ENCODE measurements around the gene DGKA. TPM values are rescaled to one million over a fixed set of nuclear protein-coding genes. Genes with fewer than 3 reads are reported as not detected.

DGKA gene
- total RNA-seq, 2 experiments from 2014 or later = 541 to 575 TPM

DNA sequence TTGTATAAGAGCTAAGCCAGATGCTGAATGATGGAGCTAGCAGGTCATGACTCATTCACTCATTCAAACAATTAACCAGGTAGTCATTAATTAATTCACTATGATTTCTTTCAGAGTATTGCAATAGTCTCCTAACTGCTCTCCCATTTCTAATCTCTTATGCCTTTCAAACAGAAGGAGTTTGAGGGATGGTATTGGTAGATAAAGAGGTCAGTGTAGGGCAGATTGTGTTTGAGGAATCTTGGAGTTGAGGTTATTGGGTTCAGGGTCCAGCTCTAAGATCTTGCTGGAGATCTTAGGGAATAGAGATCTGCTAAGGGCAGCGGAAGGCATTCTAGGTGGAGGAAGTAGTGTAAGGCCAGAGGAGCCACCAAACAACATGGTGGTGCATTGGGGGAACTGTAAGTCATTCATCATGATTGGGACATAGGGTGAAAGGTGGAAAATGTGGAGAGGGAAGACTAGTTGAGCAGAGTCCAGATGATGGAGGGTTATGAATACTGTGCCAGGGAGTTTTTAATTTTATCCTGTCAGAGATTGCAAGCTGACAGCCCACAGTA lies 11.7 kb downstream of the DGKA start:
- CTCF ChIA-PET = interaction anchor here (0.7 to 5.2 kb wide), 6 partner anchors 12 to 205 kb away, joined by 3 to 42 read pairs (median 5); partner anchors contain the start of gene PYM1
- DNase-seq = no peak
- no peak for ATAC-seq
- Mint-ChIP-seq H3K4me3 (no peak overlapping the region), H3K27ac (peak overlapping the region; percentile 31), H3K9me3 (ENCODE audit: insufficient read depth) (no peaks in the 10 kb centered on the region), H3K27me3 (ENCODE audit: low read depth) (no peaks in the 10 kb centered on the region), H3K4me1 (ENCODE audit: low read depth) (peaks cover 45% of the 10 kb centered on the region), H3K36me3 (ENCODE audit: low read depth) (peaks cover 94% of the 10 kb centered on the region)
- POLR2A ChIA-PET = interaction anchor here (1.0 to 14.0 kb wide), 4 partner anchors 9 to 31 kb away, joined by 3 to 139 read pairs (median 4); partner anchors contain the start of genes DGKA, PYM1 and RAB5B

DNA sequence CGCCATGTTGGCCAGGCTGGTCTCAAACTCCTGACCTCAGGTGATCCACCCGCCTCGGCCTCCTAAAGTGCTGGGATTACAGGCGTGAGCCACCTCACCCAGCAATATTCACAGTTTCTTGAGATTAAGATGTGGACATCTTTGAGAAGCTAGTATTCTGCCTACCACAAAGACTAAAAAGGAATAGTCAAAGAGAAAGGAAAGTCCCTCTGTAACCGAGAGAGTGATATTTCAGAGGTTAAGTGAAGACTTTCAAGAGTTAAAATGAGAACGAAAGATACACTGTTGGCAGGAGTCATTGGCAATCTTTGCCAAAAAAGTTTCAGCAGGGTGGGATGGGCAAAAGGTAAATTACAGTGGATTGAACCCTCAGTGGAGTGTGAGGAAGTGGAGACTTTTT lies 15.6 kb downstream of the DGKA start:
- no peak overlapping the region for H3K27ac Mint-ChIP-seq
- CTCF ChIA-PET = no interaction called here
- peaks cover 73% of the 10 kb centered on the region for H3K36me3 Mint-ChIP-seq (ENCODE audit: low read depth)
- H3K4me3 Mint-ChIP-seq = no peak overlapping the region
- peaks cover 12% of the 10 kb centered on the region for H3K4me1 Mint-ChIP-seq (ENCODE audit: low read depth)
- DNase-seq (no peak), ATAC-seq (no peak)
- POLR2A ChIA-PET = interaction anchor here (0.9 to 14.0 kb wide), 5 partner anchors 8 to 18 kb away, joined by 3 to 139 read pairs (median 6); partner anchors contain the start of genes DGKA and PYM1
- no peaks in the 10 kb centered on the region for H3K9me3 Mint-ChIP-seq (ENCODE audit: insufficient read depth)
- H3K27me3 Mint-ChIP-seq (ENCODE audit: low read depth) = no peaks in the 10 kb centered on the region

DNA sequence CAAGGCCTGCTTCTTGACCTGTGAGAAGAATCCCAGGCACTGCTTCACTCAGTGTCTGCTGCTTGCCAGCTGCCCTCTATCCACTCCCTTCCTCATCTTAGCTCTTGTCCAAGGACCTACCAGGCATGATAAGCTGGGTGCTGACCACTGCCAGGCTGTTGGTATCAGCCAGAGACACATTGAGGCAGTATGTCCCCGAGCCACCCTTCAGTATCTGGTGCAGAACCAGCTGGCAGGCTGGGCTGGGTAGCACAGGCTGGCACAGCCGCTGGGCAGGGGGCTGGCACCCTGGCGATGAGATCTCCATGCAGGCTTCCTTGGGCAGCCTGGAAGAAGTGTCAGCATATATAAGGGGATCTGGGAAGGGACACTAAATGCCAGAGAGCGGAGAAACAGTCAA lies 24.4 kb downstream of the DGKA start:
- H3K4me1 Mint-ChIP-seq (ENCODE audit: low read depth) = peaks cover 2% of the 10 kb centered on the region
- CTCF ChIA-PET = interaction anchor here (0.8 to 2.0 kb wide), 12 partner anchors 10 to 86 kb away, joined by 3 to 7 read pairs (median 5); partner anchors contain the start of gene RAB5B
- H3K4me3 Mint-ChIP-seq = no peak overlapping the region
- no peaks in the 10 kb centered on the region for H3K9me3 Mint-ChIP-seq (ENCODE audit: insufficient read depth)
- POLR2A ChIA-PET = interaction anchor here (0.7 to 5.3 kb wide), 9 partner anchors 9 to 137 kb away, joined by 3 to 20 read pairs (median 4); partner anchors contain the start of genes ORMDL2, PMEL, RAB5B and SARNP
- H3K36me3 Mint-ChIP-seq (ENCODE audit: low read depth) = peaks cover 47% of the 10 kb centered on the region
- H3K27ac Mint-ChIP-seq = peak overlapping the region; percentile 39
- no peaks in the 10 kb centered on the region for H3K27me3 Mint-ChIP-seq (ENCODE audit: low read depth)
- no peak for ATAC-seq
- no peak for DNase-seq

DNA sequence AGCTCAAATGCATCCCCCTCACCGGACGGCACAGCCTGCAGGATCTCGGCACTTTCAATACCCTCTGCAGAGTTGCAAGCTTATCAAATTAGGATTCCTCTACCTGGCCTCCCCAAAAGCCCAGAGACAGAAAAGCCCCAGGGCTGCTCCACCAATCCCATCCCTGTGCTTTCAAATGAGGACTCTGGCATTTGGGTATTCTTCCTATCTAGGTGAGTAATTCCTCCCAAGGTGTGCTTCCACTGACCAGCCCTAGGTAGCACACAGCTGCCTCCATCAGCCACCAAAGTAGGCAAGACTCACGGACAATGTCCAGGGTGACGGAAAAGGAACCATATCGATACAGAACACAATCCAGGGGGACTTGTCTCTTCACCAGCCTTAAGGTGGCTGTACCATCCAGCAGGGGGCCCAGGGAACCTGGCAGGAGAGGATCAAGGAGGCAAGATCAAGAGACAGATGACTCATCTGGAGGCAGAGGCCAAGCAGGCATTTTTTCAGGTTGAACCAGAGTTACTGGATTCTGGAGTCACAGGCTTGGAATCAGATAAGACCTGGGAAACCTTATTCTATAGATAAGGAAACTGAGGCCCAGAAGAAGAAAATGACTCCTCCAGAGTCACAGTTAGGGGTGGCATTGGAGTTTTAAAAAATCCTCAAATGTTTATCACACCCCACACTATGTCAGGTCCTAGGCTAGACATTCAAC lies 25.0 kb downstream of the DGKA start:
- no peak overlapping the region for H3K4me3 Mint-ChIP-seq
- no peaks in the 10 kb centered on the region for H3K9me3 Mint-ChIP-seq (ENCODE audit: insufficient read depth)
- H3K27ac Mint-ChIP-seq = peak overlapping the region; percentile 41
- POLR2A ChIA-PET = interaction anchor here (0.7 to 5.3 kb wide), 9 partner anchors 8 to 138 kb away, joined by 3 to 20 read pairs (median 4); partner anchors contain the start of genes ORMDL2, PMEL, RAB5B and SARNP
- H3K27me3 Mint-ChIP-seq (ENCODE audit: low read depth) = no peaks in the 10 kb centered on the region
- peaks cover 47% of the 10 kb centered on the region for H3K36me3 Mint-ChIP-seq (ENCODE audit: low read depth)
- peaks cover 2% of the 10 kb centered on the region for H3K4me1 Mint-ChIP-seq (ENCODE audit: low read depth)
- peak; percentile 63 for DNase-seq
- CTCF ChIA-PET = interaction anchor here (0.7 to 2.0 kb wide), 15 partner anchors 11 to 217 kb away, joined by 3 to 7 read pairs (median 5); partner anchors contain the start of gene RAB5B
- ATAC-seq = peak; percentile 78

DNA sequence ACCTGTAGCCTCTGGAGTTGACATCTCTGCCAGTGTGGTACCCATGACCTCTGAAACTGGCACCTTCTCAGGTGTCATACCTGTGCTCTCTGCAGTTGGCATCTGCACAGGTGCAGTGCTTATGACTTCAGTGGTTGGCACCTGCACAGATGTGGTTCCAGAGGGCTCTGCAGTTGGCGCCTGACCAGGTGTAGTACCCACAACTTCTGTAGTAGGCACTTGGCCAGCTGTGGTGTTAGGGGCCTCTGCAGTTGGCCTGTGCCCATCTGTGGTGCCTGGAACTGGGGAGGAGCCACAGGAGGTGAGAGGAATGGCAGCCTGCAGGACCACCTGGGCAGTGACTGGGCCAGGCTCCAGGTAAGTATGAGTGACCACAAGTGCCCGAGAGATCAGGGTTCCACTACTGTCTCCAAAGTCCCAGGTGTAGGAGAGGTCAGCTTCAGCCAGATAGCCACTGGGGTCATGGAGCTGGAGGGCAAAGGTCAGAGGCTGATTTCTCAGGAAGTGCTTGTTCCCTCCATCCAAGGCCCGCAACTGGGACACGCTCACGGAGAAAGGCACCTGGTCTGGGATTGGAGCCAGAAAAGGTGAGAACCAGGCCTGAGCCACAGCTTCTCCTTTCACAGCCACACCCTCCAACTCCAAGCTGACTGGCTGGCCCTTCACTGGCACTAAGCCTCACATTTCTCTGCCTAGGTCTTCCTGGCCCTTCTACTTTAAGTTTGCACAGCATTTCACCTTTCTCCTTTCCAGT lies 26.3 kb downstream of the DGKA start:
- peaks cover 2% of the 10 kb centered on the region for H3K4me1 Mint-ChIP-seq (ENCODE audit: low read depth)
- no peaks in the 10 kb centered on the region for H3K9me3 Mint-ChIP-seq (ENCODE audit: insufficient read depth)
- ChIA-PET POLR2A (interaction anchor here (0.7 to 5.3 kb wide), 7 partner anchors 10 to 163 kb away, joined by 3 to 20 read pairs (median 3); partner anchors contain the start of gene RAB5B), CTCF (interaction anchor here (0.7 to 2.1 kb wide), 8 partner anchors 11 to 219 kb away, joined by 3 to 8 read pairs (median 4); no protein-coding TSS in a partner anchor)
- no peaks in the 10 kb centered on the region for H3K27me3 Mint-ChIP-seq (ENCODE audit: low read depth)
- peaks cover 34% of the 10 kb centered on the region for H3K36me3 Mint-ChIP-seq (ENCODE audit: low read depth)
- H3K4me3 Mint-ChIP-seq = no peak overlapping the region
- ATAC-seq = no peak
- peak overlapping the region; percentile 29 for H3K27ac Mint-ChIP-seq
- DNase-seq = no peak

DNA sequence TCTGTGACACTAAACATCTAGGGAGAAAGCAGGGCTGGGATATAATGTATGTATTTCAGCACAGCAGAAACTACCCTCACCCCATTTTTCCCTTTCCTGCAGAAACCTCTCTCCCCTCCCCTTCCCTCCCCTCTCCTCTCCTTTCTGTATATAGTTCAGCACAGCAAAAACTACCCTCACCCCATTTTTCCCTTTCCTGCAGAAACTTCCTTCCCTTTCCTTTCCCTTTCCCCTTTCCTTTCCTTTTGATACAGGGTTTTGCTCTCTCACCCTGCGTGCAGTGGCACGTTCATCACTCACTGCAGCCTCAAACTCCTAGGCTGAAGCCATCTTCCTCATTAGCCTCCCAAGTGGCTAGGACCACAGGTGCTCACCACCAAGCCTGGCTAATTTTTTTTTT lies 32.8 kb downstream of the DGKA start:
- H3K4me1 Mint-ChIP-seq (ENCODE audit: low read depth) = peaks cover 23% of the 10 kb centered on the region
- ChIA-PET CTCF (no interaction called here), POLR2A (no interaction called here)
- H3K4me3 Mint-ChIP-seq = no peak overlapping the region
- ATAC-seq = no peak
- peaks cover 12% of the 10 kb centered on the region for H3K36me3 Mint-ChIP-seq (ENCODE audit: low read depth)
- no peaks in the 10 kb centered on the region for H3K9me3 Mint-ChIP-seq (ENCODE audit: insufficient read depth)
- no peak overlapping the region for H3K27ac Mint-ChIP-seq
- H3K27me3 Mint-ChIP-seq (ENCODE audit: low read depth) = no peaks in the 10 kb centered on the region
- DNase-seq = no peak

DNA sequence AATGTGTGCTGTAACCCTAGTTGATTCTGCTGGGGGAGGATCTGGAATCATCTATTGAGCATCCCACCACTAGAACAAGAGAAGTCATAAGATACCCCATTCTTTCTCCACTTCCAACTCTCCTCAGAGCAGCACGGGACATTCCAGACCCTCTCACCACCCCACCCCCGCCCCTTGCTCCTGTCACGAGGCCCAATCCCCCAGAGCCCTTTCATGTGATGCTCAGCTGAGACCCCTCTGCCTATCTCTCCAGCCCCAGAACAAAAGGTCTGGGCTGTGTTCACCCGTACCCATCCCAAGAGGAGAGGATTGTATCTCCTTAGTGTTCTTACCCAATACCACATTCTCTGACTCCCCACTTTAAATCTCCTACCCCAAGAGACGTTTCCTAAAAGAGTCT lies 34.3 kb downstream of the DGKA start:
- Mint-ChIP-seq H3K9me3 (ENCODE audit: insufficient read depth) (no peaks in the 10 kb centered on the region), H3K27ac (no peak overlapping the region), H3K27me3 (ENCODE audit: low read depth) (no peaks in the 10 kb centered on the region), H3K4me3 (no peak overlapping the region), H3K4me1 (ENCODE audit: low read depth) (peaks cover 30% of the 10 kb centered on the region), H3K36me3 (ENCODE audit: low read depth) (peaks cover 18% of the 10 kb centered on the region)
- ChIA-PET CTCF (no interaction called here), POLR2A (interaction anchor here (1.1 kb wide), 1 partner anchor 13 kb away, joined by 3 read pairs; no protein-coding TSS in a partner anchor)
- DNase-seq (no peak), ATAC-seq (no peak)

DNA sequence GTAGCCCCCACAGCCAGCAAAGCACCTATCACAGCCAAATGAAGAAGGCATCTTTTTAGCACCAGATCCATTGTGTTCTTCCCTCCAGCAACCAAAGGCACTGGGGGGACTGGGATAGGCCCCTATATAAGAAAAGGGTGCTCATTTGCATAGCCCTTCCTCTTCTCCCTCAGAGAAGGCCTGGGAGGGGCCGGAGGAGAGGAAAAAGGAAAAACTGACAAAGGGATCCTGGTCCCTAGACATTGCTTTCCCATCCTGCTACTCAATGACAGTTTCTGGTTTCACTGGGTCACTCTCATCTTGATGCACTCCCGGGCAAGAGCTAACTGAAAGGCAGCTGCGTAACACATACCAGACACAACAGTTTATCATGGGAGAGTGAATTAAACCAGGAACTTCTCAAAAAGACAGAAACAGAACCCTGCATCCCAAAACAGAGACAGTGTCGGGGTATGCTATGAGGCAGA lies 35.0 kb downstream of the DGKA start, which contains the start of gene PMEL:
PMEL (minus strand) TSS at position 102 of the 467 bp plus-strand sequence; CDS start at position 71, 31 bp downstream.
- CTCF ChIA-PET = no interaction called here
- POLR2A ChIA-PET = interaction anchor here (1.0 kb wide), 1 partner anchor 10 kb away, joined by 3 read pairs; no protein-coding TSS in a partner anchor

DNA sequence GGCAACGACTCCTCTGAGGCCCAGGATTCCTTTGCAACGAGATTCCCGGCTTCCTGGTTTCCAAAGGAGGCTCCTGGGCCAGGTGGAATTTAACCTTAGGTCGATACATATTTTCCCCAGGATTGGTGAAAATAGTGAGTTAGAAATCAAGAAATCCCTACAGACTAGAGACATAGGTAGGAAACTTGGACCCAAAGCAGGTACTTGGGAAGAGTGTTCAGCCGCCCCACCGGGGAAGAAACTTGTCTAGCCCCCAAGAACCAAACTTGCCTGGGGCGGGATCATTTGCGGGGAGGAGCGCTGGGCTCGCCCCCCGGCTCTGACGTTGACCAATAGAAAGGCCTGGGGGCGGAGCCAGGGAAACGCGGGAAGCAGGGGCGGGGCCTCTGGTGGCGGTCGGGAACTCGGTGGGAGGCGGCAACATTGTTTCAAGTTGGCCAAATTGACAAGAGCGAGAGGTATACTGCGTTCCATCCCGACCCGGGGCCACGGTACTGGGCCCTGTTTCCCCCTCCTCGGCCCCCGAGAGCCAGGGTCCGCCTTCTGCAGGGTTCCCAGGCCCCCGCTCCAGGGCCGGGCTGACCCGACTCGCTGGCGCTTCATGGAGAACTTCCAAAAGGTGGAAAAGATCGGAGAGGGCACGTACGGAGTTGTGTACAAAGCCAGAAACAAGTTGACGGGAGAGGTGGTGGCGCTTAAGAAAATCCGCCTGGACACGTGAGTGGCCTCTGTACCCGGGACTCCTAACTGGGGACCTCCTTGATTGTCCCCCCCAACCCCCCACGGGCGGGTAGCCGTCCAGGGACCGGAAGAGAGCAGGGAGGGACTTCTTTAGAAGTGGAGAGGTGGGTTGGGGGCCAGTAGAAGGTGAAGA lies 35.7 kb downstream of the DGKA start, which contains the start of gene CDK2:
CDK2 (plus strand) TSS at position 423 of the 874 bp plus-strand sequence; CDS start at position 602, 179 bp downstream.
- Mint-ChIP-seq H3K4me1 (ENCODE audit: low read depth) (peaks cover 33% of the 10 kb centered on the region), H3K9me3 (ENCODE audit: insufficient read depth) (no peaks in the 10 kb centered on the region), H3K27me3 (ENCODE audit: low read depth) (no peaks in the 10 kb centered on the region), H3K4me3 (peak within 1 kb of the TSS; percentile 97), H3K27ac (peak within 1 kb of the TSS; percentile 91), H3K36me3 (ENCODE audit: low read depth) (peaks cover 29% of the 10 kb centered on the region)
- peak; percentile 95 for DNase-seq
- ATAC-seq = peak; percentile 97
- POLR2A ChIA-PET = interaction anchor here (0.7 to 1.7 kb wide), 5 partner anchors 11 to 168 kb away, joined by 3 to 9 read pairs (median 7); no protein-coding TSS in a partner anchor
- CTCF ChIA-PET = interaction anchor here (0.6 to 1.8 kb wide), 3 partner anchors 10 to 27 kb away, joined by 3 to 7 read pairs (median 7); no protein-coding TSS in a partner anchor

More for the DNA sequence above, 35.0 kb downstream of the DGKA start, which contains the start of gene PMEL:
- DNase-seq = no peak
- H3K27me3 Mint-ChIP-seq (ENCODE audit: low read depth) = no peaks in the 10 kb centered on the region
- H3K36me3 Mint-ChIP-seq (ENCODE audit: low read depth) = peaks cover 25% of the 10 kb centered on the region
- peaks cover 32% of the 10 kb centered on the region for H3K4me1 Mint-ChIP-seq (ENCODE audit: low read depth)
- H3K9me3 Mint-ChIP-seq (ENCODE audit: insufficient read depth) = no peaks in the 10 kb centered on the region
- ATAC-seq = no peak
- peak within 1 kb of the TSS; percentile 91 for H3K27ac Mint-ChIP-seq
- peak within 1 kb of the TSS; percentile 97 for H3K4me3 Mint-ChIP-seq

DNA sequence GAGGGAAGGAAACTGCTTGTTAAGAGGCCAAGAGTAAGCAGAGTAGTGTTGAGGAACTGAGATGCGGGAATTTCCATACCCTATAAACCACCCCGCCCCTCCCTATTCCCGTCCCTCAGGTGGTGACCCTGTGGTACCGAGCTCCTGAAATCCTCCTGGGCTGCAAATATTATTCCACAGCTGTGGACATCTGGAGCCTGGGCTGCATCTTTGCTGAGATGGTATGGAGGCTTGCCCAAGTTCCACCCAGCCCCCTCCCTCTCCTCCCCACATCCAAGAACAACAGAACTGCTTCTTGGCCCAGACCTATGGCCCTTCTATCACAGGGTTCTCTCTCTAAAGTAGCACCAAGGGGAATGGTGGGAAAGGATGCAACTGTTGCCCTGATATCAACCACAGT lies 38.4 kb downstream of the DGKA start:
- Mint-ChIP-seq H3K4me1 (ENCODE audit: low read depth) (peaks cover 33% of the 10 kb centered on the region), H3K27ac (no peak overlapping the region), H3K9me3 (ENCODE audit: insufficient read depth) (no peaks in the 10 kb centered on the region), H3K4me3 (no peak overlapping the region), H3K36me3 (ENCODE audit: low read depth) (peaks cover 35% of the 10 kb centered on the region), H3K27me3 (ENCODE audit: low read depth) (no peaks in the 10 kb centered on the region)
- ChIA-PET POLR2A (interaction anchor here (0.9 to 1.1 kb wide), 3 partner anchors 13 to 34 kb away, joined by 3 to 4 read pairs (median 3); no protein-coding TSS in a partner anchor), CTCF (interaction anchor here (2.0 to 3.4 kb wide), 2 partner anchors 27 to 230 kb away, joined by 12 read pairs; no protein-coding TSS in a partner anchor)
- DNase-seq (no peak), ATAC-seq (no peak)

Data from activated CD8-positive, alpha-beta T cell treated with anti-CD3 and anti-CD28 coated beads, Interleukin-2, amount 10 ng/mL, durations not matched to agents 7 days and 5 days (primary cell).